CD4-positive, alpha-beta T cell treated with Interleukin-6 at 100 ng/mL for 8 hours (primary cell): ENCODE data around the gene OSBPL2.

Experiments used
- DNase-seq: peaks from one replicate; pipeline ENCODE4 v3.0.0-alpha.2; 2020; ENCODE audit warnings: mixed read lengths, low spot score

OSBPL2 gene

DNA sequence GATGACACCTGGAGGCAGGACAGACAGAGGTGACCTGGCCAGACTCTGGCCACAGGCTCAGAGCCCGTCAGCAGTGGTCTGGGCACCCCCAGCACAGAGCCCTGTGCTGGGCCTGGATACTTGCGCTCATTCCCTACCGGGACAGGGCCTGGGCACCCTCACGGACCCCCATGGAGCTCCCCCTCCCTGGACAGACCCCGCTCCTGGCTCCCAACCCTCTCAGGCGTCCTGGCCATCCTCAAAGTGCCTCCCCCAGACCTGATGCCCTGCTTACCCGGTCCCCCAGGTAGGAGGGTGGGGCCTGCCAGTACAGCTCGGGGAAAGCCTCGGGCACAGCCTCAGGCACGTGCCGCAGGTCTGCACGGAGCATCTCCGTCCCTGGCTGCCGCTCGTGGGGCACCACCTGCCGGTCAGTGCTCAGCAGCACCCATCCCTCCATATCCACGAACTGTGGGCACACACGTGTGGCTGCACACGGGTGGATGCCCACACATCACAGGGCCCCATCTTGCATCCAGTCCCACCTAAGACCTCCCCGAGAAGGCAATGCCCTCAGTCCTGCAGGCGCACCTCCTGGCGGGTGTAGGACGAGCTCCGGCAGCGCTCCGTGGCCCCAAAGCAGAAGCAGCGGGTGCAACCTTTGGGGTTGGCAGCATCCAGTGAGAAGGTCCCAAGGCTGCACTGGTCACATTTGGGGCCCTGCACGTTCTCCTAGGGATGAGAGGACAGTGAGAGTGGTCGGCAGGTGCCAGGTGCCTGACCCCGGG lies 88.8 kb downstream of the OSBPL2 start:
- DNase-seq, result no peak

DNA sequence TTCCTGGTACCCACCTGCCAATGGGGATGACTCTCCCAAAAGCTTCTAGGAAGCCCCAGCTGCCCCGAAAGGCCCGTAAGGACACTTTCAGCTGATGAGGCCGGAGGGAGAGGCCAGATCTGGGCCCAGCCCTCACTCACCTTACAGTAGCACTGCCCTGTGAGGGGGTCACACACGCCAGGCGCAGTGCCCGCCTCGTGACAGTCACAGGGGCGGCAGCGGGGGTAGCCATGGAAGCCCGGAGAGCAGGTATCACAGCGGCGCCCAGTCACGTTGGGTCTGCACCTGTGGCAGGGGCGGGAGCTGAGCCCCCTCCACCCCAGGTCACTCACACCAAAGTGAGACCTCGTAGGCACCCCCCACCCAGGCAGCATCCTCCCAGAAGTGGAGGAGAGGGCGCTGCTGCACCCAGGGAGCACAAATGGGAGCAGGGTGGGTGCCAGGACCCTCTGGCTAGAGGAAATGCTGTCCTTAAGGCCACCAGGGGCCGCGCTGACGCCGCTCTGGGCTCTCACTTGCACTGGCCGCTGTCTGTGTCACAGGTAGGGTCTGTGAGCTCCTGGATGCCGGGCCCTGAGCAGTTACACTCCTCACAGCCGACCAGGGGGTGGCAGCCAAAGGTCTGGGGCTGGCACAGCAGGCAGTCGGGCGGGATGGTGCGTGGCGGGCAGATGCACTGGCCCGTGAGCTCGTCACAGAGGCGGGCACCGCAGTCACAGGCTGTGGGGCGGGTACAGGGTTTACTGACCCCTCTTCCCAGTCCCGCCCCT lies 89.6 kb downstream of the OSBPL2 start:
- no peak for DNase-seq

DNA sequence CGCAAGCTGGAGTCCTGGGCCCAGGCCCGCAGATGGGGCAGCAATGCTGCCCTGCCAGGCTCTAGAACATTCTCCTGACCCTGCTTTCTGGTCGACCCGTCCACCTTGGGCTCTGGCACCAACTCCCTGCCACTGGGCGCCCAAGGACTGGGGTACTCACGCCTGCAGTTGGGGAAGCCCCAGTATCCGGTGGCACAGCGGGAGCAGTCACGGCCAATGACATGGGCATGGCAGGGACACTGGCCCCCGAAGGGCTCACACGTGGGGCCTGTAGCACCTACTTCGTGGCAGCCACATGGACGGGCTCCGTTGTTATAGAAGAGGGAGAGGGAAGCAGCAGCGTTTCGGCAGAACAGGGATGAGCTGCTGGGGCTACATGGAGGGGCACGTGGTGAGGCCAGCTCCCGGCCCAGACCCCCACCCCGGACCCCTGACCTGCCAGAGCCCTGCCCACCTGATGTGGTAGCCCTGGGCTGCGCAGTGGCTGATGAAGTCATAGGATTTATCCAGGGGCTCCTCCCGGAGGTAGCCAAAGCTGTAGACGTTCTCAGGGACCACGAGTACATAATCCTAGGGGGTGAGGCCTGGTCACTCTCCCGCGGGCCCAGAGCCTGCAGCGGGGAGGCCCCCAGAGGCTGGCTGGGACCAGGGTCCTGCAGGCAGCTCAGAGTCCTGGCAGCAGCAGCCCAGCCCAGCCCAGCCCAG lies 90.5 kb downstream of the OSBPL2 start:
- no peak for DNase-seq

DNA sequence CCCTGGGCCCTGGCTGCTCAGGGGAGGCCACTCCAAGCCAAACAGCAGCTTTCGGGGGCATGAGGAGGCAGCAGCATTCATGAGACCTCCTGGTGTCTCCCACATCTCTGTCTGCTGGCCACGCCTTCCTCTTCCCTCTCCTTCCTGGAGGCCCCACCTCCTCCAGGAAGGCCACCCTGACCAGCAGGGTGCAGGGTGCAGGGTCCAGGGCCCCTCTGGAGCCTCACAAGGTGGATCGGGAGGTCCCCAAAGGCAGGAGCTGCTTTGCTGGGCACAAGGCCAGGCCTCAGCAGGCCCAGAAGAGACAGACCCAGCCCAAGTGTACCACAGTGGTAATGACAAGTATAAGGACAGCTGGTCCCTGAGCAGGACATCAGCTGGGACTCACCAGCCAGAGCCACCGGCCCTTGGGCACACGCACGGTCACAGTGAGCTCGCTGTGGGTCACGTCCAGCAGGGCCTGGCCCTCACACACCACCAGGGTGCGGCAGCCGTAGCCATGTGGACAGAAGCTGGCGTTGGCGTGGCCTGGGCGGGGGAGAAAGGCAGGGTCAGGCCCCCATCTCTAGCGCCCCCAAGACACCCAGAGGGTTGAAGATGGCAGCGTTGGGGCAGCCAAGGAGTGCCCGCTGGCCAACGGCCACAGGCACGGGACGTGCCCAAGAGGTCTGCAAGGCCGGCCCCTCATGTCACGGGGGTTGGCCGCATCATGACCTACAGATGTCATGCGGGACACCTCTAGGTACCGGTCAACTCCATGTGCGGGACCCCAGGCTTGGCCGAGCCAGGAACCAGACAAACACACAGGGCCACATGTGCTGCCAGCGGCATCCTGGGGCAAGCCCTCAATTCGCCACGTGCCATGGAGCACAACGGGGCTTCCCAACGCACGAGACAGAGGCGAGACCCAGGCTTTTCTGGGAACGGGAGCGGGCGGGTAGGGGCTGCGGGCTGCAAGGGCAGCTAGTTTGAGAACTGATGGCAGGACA lies 91.4 kb downstream of the OSBPL2 start:
- DNase-seq, result no peak

DNA sequence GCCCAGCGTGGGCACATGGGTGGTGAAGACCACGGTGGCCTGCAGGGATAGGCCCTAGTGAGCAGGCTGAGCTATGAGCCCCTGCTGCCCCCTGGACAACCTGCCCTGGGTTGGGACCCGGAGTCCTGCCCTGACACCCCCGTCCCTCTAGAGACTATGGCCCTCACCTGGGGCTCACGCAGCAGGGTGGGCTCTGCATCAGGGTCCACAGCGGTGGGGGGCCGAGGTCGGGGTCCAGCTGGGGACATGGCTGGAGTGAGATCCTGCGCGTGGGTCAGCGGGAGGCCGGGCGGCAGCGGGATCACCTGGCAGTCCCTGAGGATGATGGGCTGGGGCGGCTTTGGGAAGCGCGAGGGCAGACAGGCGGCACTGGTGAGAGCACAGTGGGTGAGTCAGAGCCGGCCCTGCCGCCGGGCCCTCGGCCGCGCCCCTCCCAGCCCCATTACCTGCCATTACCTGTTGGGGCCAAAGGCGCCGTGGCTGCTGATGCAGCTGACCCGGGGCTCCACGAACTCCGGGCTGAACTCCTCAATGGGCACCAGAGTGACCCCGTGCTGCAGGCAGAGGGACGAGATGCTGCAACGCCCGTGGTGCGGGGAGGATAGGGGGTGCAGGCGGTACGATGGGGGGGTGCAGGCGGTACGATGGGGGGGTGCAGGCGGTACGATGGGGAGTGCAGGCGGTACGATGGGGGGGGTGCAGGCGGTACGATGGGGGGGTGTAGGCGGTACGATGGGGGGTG lies 92.4 kb downstream of the OSBPL2 start:
- DNase-seq, result no peak

DNA sequence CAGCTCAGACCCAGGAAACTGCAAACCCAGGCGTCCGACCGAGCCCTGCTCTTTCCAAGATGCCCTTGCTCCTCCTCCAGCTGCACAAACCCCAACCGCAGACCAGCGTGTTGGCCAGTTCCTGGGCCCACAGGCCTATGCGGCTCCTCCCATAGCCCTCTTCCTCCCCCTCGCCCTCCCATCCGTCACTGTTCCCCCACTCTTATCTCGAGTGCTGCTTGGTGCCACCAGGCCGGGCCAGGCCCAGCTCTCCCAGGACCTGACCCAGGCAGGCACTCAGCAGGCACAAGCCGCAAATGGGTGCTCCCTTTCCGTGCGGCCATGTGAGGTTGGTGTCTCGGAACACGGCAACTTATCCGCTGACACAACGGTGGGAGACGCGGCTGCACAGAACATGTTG lies 93.0 kb downstream of the OSBPL2 start:
- DNase-seq, result no peak

DNA sequence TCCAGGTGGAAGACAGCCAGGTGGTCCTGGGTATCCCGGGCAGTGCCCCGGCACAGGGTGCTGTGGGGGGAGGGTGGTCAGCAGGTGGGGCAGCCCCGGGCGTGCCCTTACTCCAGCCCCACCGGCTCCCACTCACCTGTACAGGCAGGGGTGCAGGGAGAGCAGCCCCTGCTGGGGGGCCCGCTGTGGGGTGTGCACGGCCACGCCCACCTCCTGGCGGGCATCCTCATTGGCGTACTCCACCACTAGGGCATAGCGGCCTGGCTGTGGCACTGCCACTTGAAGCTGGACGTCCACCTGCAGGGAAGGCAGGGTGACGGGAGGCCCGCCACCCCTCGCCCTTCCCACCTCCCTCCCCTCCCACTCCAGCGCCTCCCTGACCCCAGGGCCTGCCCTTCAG lies 94.1 kb downstream of the OSBPL2 start:
- no peak for DNase-seq

DNA sequence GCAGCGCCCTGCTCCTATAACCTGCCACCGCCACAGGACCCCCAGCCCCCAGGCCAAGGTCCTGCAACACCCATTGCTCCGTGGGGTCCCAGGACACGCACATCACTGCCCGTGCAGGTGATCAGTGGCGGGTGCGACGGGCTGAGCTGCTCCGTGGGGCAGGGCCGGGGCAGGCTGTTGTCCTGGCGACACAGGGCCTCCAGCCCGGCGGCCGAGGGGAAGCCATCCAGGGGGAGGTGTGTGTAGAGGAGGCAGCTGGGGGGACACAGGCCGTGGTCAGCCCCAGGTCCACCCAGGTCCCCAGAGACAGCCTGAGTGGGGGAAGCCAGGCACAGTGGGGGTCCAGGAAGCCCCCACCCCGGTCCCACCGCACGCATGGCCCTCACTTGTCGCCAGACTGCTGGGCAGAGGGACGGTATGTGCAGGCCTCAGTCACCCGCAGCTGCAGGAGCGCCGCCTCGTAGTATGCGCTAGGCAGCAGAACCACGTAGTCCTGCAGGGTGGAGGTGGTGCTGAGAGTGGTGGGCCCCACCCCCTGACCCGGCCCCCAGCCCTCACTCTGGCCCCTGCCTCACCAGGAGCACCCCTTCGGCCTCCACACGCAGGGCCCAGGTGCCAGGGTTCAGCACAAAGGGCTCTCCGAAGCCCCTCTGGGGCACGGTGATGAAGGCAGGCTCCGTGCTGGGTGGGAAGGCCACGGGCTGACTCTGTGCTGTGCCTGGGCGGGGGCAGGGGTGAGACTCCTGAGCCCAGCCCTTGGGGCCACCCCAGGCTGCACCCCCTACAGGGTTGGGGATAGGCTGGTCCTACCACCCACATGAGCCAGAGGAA lies 94.9 kb downstream of the OSBPL2 start:
- no peak for DNase-seq

DNA sequence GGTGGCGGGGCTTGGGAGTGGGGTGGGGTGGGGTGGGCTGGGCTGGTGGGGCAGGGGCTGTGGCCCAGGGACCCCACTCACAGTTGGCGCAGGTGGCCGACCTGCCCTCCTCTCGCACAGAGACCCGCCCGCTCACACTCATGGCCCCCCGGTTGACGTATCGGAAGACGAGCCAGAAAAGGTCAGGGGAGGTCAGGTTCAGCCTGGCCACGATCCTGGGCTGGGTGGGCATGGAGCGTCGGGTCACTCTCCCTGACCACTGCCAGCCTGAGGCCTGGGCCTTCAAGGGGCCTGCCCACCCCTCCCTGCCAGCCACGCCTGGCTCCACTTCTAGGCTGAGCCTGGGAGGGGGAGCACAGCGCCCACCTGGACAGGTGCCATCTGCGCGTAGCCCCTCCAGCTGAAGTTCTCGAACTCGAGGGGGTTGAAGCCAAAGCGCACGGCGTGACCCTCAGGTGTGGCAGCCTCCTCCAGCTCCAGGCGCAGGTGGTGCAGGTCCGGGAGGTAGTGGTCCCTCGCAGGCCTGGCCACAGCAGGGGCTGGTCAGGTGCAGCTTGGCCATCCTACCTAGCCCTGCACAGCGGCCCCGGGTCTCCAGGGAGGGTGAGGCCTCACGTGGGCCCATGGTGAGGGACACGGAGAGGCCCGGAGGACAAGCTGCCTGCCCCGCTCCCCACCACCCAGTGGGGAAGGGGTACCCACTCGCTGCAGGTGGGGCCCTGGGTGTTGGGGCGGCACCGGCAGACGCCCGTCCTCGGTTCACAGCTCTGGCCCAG lies 95.7 kb downstream of the OSBPL2 start:
- DNase-seq, result no peak

DNA sequence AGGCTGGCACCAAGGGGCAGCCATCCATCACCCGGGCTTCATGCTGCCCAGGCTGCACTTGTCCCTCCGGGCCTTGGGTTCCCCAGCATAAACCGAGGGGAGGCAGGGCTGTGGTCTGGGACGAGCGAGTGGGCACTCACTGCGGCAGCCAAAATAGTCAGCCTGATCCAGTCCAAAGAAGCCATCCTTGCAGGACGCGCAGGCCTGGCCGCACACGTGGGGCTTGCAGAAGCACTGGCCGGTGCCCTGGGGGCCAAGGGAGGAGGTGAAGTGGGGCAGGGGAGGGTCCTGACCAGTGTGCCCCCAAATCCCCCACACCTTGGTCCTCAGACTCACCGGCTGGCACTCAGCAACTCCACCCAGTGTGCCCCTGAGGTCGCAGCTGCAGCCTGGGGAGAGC lies 96.6 kb downstream of the OSBPL2 start:
- DNase-seq, result no peak

DNA sequence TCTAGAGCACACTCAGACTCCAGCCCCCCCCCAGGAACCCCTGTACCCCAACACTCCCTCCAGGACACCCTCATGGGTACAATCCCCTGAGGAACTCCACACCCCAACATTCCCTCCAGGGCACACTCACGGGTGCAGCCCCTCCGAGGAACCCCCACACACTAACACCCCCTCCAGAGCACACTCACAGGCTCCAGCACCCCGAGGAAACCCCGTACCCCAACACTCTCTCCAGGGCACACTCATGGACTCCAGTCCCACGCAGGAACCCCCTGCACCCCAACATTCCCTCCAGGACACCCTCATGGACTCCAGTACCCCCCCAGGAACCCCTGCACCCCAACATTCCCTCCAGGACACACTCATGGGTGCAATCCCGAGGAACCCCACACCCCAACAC lies 97.2 kb downstream of the OSBPL2 start:
- DNase-seq, result no peak

DNA sequence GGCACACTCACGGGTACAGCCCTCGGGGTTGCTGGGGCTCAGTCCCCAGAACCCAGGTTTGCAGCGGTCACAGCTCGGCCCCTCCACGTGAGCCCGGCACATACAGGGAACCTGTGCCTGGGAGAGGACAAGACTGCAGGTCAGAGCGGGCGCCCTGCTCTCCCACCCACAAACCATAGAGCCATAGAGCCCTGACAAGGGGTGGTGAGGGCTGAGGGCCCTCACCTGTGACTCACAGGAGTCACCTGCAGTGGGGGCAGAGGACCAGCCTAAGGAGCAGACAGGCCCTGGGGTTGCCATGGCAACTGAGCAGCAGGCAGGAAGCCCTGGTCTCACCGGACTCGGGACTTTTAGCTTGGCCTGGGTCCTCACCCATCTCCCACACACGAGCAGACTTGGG lies 98.0 kb downstream of the OSBPL2 start:
- DNase-seq, result no peak

DNA sequence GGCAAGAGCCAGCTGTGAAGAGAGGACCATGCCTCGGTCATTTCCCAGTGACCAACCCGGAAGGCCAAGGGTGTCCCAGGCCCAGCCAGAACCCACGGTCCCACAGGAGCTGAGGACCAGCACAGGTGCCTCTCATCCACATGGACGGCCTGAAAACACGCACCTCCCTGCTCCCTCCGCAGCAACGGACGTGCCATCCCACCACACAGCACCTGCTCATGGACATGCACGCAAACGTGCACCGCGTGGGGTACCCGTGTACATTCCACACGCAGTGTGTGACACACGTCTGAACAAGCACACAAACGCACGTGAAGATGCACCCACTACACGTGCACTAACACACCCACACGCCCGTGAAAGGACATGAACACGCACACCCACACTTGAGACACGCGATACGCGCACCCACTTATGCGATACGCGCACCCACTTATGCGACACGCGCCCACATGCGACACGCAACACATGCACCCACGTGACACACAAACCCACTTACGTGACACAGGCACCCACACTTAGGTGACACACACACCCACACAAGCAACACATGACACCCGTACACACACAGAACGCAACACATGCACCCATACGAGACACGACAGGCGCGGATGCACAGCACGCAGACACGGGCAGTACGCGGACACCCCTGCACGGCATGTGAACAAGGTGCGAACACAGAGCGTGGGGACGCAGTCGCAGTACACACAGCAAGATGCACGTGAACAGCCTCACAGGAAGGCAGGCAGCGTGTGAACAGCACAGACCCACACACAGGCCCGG lies 98.6 kb downstream of the OSBPL2 start:
- DNase-seq, result no peak

DNA sequence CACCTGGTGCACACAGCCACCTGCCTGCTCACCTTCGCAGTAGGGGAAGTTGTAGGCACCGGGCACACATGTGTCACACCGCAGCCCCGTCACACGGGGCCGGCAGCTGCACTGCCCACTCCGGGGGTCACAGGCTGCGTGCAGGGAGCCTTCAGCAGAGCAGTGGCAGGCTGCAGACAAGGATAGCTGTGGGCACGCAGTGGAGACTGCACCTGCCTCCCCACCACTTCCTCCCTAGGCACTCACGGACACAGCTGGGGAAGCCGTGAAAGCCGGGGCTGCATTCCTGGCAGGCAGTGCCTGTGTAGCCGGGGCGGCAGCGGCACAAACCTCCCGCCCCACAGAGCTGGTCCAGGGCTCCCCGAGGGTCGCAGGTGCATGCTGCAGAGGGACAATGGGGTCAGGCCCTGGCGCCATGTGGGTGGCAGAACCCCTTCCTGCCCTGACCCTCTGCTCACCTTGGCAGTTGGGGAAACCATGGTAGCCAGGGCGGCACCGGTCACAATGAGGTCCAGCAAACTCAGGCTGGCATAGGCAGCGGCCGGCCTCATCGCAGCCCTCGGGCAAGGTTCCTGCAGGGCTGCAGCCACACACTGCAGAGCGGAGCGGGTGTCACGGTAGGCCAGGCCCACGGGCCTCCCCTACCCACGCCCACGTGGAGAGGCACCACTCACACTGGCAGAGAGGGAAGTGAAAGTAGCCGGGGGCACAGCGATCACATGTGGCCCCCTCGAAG lies 99.4 kb downstream of the OSBPL2 start:
- no peak for DNase-seq

GRCh38 chr20:62338294-62338620 lies 99.9 kb downstream of the OSBPL2 start:
- DNase-seq, result no peak

DNA sequence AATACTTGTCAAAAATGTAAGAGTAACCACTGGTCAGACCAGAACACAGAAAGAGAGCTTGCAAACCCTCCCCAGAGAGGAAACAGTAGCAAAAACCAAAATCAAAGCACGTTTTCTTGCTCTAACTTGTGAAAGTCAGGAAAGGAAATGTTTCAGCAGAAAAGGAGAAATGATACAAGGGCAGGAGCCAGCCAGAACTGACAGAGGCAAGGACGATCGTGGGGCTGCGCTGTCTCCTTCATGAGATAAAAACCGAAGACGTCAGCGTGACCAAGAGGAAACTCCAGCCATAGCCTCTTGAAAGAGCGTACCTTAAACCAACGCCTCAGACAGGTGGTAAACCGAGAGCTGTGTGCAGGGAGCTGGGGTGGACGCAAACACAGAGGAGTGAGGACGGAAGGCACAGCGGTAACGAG lies 101.3 kb downstream of the OSBPL2 start:
- DNase-seq, result no peak

- no peak for DNase-seq
Observed at GRCh38 chr20:62342910-62343309, 104.6 kb downstream of the OSBPL2 start.

DNA sequence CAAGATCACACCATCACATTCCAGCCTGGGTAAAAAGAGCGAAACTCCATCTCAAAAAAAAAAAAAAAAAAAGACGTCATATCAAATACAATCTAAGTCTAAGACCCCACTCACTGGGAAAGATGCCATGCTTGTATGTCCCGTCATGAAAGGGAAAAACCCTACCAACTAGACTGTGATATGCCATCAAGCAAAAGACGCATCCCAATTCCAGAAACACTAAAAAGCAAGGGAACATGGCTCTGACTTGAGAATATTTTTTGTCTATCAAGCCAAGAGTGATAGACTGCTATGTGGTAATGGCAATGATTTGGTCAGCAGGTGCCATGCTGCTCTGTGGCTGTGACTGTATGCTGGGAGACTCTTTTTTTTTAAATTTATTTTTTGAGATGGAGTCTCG lies 105.8 kb downstream of the OSBPL2 start:
- DNase-seq, result no peak
